ENCODE data around the gene LHX4.

Gene LHX4

GRCh38 chr1:180229483-180230415, at the start of gene LHX4:
Gene LHX4, plus strand, starts transcription at chr1:180230264. Its CDS starts 266 bp downstream, at chr1:180230530.
- H3K4me3 ChIP-seq (ENCODE audit: low read length): peak within 1 kb of the TSS; percentile 44
- TF ChIP-seq CTCF (conservative IDR thresholded peaks at IDR 0.05; ENCODE audit: low read depth, low read length): no peak
- no peak for DNase-seq (ENCODE audit: low read depth)

- H3K4me3 ChIP-seq (ENCODE audit: low read length): no peak overlapping the region
- peak; percentile 49 for TF ChIP-seq CTCF (conservative IDR thresholded peaks at IDR 0.05; ENCODE audit: low read depth, low read length)
- DNase-seq (ENCODE audit: low read depth): no peak
These were observed 49.0 kb upstream of the LHX4 start for GRCh38 chr1:180181048-180181447.

GRCh38 chr1:180181996-180182642, 47.9 kb upstream of the LHX4 start:
- no peak for DNase-seq (ENCODE audit: low read depth)
- no peak overlapping the region for H3K4me3 ChIP-seq (ENCODE audit: low read length)
- no peak for TF ChIP-seq CTCF (conservative IDR thresholded peaks at IDR 0.05; ENCODE audit: low read depth, low read length)

GRCh38 chr1:180182643-180183311, 47.3 kb upstream of the LHX4 start:
- no peak for DNase-seq (ENCODE audit: low read depth)
- TF ChIP-seq CTCF (conservative IDR thresholded peaks at IDR 0.05; ENCODE audit: low read depth, low read length): no peak
- no peak overlapping the region for H3K4me3 ChIP-seq (ENCODE audit: low read length)

GRCh38 chr1:180183426-180183825, 46.6 kb upstream of the LHX4 start:
- DNase-seq (ENCODE audit: low read depth): no peak

GRCh38 chr1:180184041-180184440, 46.0 kb upstream of the LHX4 start:
- no peak for TF ChIP-seq CTCF (conservative IDR thresholded peaks at IDR 0.05; ENCODE audit: low read depth, low read length)
- no peak overlapping the region for H3K4me3 ChIP-seq (ENCODE audit: low read length)
- DNase-seq (ENCODE audit: low read depth): no peak

More at GRCh38 chr1:180183426-180183825, 46.6 kb upstream of the LHX4 start:
- H3K4me3 ChIP-seq (ENCODE audit: low read length): no peak overlapping the region
- no peak for TF ChIP-seq CTCF (conservative IDR thresholded peaks at IDR 0.05; ENCODE audit: low read depth, low read length)

Measured in retinal pigment epithelial cell (primary cell).